Stimulated activated CD8-positive, alpha-beta memory T cell treated with anti-CD3 and anti-CD28 coated beads, Interleukin-7, amount 100 ng/mL, for 1 hour (primary cell): ENCODE measurements around the gene LEMD2.

Experiments
- DNase-seq, 2 donors: peaks; one replicate each; pipeline ENCODE4 v3.0.0-alpha.2; 2020; ENCODE audit warnings: low read depth in 2 of 2

Gene LEMD2

DNA sequence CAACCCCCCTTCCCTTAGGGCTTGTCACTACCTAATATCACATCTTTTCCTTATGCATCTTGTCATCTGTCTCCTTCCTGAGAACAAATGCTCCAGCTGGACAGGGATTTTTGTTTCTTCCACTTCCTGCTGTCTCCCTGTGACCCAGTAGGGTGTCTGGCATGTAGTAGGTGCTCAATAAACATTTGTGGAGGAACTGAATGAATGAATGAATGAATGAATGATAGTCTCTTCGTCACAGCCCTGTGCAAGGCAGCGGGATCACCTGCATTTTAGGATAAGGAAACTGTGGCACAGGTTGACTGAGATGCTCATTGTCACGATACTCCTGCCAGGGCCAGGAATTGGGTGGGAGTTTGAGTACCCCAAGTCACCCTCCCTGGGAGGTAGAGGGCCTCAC is 14.2 kb downstream of the LEMD2 start:
- no peak for DNase-seq

DNA sequence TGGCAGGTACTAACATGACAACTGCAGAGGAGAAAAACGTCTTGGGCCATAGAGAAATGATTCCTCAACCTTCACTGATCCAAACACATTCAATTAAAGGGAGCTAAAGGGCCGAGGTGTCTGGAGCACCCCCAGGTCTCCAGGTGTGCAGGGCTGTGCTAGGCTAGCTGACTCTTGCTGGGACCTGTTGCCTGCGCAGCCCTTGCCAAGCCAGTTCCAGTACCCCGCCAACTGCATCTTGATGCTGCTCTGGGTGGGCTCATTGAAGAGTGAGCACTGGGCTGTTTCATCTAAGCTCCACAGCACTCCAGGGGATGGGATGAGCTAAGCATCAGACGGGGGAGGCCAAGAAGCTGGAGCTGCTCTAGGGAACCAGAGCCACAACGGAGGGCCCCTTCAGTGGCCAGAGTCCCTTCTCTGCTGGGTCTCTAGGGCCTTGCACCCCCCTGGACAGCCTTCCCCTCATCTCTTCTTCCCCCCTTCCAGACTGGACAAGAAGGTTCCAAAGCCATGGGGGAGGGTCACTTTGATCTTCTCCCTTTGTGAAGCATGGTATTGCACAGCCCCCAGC is 15.9 kb downstream of the LEMD2 start:
- DNase-seq = no peak

DNA sequence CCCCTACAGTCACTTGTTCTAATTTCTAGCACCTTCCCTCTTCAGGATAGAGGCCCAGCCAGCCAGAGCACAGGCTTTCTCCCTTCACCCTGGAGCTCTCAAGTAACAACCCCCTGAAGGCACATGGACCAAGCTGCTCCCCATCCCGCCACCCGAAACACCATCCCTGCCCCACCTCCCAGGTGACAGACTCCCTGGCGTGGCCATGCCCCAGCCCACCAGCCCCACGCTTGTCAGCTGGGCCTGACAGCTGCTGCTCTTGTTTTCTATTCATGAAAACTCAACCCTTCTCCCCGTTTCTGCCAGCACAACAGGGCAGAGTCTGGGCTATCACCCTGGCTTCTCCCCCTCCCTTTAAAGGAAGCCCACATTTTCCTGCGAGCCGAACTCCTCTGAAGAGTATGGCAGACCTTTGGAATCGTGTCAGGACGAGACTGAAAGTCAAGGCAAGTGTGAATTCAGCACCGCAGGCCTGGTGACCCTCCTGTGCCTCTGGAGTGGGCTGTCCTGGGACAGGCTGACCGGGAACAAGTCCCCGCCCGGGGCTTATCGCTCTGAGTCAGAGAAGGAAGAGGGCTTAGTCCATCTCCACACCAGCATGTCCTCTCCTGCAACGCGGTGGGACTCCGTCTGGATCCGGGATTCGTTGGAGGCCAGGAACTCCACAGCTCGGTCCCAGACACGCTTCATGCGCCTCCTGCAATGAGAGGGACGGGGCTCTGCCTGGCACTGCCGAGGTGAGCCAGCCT is 16.7 kb downstream of the LEMD2 start:
- no peak for DNase-seq

DNA sequence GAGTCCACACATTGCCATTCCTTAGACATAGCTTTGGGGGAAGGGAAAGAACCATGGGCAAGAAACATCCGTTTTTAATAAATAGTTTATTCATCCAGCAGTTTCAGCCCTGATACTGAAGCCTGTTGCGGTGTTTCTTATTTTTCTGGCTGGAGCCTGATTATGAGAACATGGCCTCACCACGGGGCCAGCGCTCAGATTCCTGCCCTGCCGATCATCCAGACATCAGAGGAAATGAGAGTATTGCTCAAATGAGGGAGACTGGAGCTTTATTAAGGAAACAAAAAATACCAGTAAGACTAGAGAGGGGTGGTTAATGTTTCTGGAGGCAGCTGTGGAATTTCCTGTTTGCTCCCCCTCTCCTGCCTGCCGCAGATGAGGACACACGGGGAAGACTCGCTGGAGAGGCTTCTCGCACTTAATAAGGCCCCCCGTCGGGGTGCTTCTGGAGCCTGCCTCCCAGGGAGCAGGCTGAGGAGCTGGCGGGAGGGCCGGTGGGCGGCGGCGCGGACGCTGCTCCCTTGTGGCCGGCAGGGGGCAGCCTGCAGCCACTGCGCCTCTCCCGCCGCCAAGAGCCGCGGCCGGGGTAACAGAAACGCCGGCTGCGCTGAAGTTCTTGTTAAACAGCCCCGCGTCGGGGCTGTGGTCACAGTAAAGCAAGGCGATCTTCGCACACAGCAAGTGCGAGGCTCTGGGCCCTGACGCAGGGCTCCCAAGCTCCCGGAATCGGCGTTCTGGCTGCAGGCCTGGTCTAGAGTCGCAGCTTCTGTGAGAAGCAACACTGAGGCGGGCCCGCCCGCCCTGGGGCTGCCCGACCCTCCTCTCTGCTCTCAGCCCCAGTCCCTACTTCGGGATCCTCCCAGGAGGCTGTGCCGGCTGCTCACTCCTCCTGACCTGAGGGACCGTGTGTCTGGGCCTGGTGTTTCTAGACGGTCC is 17.5 kb downstream of the LEMD2 start:
- peak; percentile 23 to 31 for DNase-seq

DNA sequence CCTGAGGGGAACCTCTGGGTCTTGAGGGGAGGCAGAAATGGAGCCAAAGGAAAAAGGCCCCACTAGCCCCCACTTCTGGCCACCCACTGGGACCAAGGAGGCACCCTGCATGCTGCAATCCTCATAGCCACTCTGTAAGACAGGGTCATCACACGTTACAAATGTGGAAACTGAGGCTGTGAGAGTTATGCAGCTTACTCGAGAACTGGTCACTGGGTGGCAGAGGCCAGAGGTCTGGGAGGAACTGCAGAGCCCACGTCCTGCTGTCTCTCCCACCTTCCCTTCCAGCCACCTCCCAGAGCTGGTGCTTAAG is 18.1 kb downstream of the LEMD2 start:
- DNase-seq = no peak

DNA sequence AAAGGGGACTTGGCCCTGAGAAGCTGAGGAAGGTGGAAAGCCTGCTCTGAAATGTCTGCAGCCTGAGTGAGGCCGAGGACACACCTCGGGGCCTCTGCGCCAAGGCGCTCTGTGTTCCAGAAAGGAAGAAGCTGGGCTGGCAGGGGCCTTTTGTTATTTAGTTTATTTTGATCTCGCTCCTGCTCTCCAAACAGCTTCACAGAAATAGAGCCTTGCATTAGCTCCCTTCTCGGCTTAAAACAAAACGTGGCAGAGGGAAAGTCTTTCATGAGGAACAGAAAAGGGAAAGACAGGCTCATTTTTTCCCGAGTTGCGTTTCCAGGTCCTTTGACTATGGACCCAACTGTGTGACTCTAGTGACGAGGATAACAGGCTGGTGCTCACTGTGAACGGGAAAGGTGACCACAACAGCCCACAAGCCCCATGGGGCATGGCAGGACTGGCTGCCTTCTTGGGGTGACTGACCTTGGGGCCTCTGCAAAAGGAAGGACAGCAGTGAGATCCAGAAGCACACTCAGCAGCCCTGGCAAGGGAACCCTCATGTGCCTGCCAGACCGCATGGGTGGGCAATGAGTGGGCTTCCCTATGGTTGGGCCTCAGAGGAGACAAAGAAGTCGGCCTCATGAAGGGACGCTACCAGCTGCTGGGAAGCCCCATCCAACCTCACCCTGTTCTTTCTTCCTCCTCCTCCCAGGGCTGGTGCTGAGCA is 18.7 kb downstream of the LEMD2 start:
- DNase-seq = no peak

DNA sequence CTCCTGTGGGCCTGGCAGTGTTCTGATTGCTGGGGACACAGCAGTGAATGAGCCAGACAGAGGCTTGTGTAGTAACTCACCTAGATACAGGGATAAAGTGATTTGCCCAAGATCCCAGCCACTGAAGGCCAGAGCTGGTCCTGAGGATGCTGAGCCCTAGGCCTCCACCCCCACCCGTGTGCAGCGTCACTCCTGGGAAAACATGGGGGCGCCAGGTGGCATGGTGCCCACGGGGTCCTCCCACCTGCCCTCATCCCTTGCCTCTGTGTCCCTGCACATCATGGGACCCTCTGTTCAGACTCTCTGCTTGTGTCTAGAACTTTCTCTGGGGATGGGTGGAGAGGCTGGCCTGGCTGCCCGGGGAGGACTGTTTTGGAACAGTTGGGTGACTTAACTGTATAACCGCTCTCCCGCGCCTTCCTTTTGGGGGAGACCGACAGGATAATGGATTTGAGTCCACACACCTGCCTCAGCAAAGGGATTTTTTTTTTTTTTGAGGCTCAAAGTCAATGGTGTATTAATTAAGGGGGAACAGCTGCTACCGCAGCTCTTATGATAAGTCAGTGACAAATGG is 19.6 kb downstream of the LEMD2 start:
- no peak for DNase-seq

DNA sequence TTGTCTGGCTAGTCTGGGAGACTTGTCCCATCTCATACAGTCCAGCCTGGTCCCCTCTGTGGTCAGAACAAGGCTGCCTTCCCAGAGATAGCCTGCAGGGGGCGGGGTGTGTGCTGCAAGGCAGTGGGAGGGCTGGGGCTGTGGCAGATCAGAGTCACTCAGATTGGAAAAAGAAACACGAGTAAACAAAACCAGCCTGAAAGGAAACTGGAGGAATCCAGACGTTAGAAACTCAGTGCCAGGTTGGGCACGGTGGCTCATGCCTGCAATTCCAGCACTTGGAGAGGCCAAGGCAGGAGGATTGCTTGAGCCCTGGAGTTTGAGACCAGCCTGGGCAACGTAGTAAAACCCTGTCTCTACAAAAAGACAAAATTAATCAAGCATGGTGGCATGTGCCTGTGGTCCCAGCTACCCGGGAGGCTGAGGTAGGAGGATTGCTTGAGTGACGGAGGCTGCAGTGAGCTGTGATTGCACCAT is 20.2 kb downstream of the LEMD2 start:
- peak; percentile 45 to 57 for DNase-seq

DNA sequence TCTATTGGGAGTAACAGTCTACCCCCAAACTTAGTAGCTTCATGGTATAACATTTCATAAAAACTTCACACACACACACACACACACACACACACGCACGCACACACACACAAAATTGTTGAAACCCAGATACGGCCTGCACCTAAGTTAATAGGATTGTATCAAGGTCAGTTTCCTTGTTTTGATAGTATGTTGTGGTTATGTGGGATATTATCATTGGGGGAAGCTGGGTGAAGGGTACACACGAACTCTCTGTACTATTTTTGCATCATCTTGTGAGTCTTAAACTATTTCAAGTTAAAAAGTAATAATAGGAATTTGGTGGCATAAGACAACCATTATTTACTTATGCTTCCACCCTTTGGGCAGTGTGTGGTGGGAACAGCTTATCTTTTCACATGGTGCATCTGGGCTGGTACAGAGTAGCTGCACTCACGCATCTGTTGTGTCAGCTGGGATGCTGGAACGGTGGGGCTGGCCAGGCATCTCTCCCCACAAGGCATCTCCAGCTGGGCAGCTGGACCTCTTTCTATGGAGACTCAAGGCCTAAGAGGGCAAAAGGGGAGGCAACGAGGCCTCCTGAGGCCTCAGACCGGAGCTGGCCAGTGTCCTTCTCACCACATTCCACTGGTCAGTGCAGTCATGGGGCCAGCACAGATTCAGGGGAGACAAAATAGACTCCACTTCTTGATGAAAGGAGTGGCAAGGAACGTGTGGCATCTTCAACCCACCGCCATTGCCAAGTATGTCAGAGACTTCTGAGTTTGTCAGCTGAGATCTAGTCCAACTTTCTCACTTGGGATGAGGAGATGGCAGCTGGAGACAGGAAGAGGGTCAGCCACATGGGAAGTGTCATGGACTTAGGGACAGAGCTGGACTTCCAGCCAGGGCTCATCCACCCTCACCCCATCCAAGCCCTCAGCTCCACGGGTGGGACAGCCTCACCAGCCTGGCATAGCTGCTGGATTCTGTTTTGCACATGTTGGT is 21.7 kb downstream of the LEMD2 start:
- DNase-seq = no peak

DNA sequence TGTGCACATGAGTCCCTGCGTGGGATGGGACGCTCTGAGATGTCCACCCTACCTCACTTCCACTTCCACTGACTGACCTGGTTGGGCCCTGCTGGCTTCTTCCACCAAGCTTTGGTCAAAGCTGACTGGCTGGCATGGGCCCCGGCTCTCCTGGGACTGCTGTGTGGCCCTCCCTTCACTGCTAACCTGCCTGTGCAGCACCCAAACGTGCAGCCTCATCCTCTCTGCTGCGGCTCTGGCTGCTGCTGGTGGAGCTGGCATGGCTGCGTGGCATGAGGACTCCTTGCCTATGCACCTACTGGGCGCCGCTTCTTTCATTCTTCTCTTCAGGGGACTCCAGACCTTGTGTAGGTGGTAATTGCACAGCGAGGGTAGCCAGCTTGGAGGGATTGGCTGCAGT is 23.6 kb downstream of the LEMD2 start:
- no peak for DNase-seq

DNA sequence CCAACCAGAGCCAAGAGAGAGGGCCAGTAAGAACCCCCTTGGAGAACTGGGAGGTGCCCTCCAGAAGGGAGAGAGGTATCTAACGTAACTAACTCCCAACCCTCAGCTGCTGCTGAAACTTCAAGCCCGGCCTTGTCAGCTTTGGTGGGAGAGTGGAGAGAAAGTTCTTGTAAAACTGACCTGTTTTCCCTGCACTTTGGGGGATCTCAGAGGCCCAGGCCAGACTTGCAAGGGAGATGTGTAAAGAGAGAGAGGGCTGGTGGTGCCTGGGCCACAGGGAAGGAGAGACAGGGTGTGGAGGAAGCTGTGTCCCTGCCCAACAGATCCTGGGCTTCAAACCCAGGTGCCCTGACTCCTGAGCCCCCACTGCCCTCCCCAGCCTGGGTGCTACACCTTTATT is 24.9 kb downstream of the LEMD2 start:
- DNase-seq = no peak

DNA sequence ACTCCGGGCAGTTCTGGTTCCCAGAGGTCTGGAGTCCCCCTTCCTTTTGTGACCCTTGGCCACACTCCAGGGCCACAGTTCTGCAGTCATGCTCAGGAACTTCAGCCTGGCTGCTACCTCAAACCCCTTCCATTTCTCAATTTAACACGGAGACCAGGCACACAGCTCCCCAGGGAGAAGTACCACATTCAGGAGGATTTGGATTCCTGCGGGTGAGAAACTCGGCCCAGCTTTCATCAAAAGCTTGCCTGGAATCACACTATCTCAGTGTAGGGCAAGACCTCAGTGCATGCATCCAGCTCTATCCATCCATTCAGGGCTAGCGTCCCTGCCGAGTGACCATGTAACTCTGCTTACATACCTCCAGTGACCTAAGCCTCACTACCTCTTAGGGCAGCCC is 25.4 kb downstream of the LEMD2 start:
- no peak for DNase-seq

DNA sequence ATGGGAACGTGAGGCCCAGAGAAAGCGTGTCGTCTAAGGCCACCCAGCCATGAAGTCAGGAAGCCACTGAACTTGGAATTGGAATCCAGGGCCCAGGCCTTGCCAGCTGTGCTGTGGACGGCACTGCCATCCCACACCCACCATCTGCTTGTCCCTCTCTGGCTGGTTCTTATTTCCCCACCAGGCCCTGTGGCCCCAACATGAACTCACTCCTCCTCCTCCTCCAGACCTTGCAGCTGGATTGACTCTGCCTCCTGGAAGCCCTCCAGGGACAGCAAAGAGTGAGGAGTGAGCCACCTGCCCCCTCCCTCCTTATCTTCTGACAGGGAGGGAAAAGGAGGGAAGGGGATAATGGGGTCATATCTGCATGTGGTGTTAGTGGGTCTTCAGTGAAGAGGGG is 26.2 kb downstream of the LEMD2 start:
- DNase-seq = no peak

DNA sequence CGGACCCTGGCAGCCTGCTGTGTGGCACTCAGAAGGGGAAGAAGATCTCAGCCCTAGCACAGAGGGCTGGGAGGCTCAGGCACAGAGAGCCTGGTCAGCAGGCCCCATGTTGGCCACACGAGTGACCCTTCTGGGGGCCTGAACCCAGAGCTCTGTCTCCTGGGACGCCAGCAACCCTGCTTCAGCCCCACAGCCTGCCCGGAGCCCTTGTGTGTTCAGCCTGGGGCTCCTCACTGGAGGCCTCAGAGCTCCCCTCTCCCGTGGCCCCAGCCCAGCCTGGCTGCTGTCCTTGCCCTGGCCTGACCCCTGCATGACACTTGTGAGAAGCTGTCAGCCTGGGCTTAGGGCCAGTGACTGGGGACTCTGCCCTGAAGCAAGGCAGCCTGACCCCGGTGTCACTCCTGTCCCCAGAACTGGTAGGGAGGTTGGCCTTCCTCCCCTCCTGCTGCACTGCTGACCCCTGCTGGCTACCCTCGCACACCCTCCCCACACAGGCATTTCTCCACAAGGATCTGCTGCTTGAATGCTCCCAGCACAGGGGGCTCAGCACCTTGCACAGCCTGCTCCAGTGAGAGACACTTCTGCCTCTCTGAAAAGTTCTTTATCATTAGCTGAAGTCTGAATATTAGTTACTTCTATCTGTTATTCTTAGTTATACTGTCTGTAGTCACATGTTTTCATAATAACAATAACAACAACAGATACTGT is 26.9 kb downstream of the LEMD2 start:
- no peak for DNase-seq

DNA sequence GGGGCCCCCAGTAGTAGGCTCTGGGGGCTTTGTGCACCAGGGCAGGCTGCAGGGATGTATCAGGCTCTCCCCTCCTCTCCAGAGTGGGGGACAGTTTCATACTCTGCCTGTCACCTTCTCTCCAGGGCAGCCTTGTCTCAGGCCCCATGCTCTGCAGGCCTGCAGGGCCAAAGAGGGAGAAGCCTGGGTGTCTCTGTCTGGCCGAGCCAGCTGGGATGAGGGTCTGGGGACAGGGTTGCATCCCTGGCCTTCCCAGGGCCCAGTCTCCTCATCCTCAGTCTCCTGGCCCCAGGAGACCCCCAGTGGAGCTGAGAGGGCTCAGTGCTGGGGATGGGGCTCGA is 27.4 kb downstream of the LEMD2 start:
- no peak for DNase-seq

DNA sequence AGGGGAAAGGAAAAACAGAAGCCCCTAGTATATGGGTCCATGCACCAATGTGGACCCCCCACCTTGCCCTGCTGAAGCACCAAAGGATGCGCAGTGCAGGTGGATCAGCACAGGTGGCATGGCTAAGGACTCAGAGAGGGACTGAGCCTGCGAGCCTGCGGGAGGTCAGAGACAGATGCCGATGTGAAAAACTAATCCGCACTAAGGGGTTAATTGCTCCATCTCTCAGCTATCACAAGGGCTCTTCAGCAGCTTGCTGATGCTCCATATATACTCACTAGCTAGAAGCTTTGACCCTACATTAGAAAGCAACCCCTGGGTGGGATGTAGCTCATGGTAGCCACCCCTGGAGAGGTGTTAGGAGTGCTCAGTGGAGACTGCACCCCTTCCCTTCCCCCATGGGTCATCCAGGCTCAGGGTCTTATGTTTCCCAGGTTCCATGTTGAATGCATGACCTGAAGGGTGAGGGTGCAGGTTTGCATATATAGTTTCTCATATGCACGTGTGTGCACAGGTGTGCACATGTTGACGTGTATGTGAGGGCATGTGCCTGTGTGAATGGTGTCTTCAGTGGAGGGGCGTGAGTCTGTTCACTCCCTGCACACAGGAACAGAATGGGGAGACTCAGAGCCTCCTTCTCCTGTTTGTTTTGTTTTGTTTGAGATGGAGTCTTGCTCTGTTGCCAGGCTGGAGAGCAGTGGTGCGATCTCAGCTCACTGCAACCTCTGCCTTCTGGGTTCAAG is 28.9 kb downstream of the LEMD2 start:
- no peak for DNase-seq

DNA sequence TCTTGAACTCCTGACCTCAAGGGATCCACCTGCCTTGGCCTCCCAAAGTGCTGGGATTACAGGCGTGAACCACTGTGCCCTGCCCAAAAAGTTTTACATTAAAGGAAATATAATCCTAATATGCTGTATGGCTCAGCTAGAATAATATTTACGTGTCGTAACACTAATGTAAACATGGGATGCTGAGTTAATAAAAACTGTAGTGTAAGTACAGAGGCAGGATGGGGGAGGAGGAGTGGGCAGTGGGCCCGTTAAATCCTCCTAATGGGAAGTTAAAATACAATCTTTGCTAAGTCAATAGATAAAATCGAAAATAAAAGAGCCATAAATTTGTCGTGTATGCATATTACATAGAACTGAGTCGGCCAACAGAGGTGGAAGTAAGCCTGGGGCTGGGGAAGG is 30.1 kb downstream of the LEMD2 start:
- DNase-seq = no peak

DNA sequence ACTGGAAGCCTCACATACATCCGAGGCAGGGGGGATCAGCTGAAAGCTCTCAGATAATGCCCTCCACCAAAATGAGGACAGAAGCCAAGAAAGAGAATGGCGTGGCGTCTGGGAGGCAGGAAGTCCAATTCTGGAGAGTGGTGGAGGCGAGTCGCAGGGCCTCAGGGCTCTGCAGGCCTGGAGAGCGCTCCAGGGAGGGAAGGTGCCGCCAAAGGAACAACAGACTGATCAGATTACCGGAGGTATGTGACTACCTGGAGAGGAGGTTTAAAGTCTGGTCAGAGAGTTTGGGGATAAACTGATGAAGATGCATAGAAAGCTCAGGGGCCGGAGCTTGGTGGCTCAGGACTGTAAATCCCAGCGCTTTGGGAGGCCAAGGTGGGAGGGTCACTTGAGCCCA is 31.0 kb downstream of the LEMD2 start:
- no peak for DNase-seq

DNA sequence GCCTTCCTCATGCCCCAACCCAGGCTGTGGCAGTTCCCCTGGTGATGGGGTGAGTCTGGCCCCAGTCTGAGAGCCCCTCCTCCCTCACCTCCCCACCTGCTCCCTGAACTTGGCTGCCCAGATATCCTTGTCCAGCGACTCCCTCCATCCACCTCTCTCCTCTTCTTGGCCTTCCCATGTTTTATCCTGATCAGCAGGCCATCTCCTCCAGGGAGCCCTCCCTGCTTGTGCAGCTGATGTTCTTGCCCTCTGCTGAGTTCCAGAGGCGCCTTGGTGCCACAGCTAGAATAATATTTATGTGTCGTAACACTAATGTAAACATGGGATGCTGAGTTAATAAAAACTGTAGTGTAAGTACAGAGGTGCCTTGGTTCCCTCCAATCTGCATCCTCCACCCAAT is 31.8 kb downstream of the LEMD2 start:
- no peak for DNase-seq
